PC-9 (cell line): Measurements from ENCODE around the gene TSC22D3. TPM values are rescaled to one million over a fixed set of nuclear protein-coding genes. Genes with fewer than 3 reads are reported as not detected.
A peak's percentile ranks its signal among the peaks of the same experiment; 100 is the strongest.

Experiments used
- BruUV-seq: library from RNA; stranded (reverse); fragments of 400-500 nt; replicated peaks from 2 replicates; lab custom pipeline; 2021; lab: Mats Ljungman, UMichigan
- CTCF ChIA-PET: fragments of 300-600 bp; sonication (Branson Sonifier 250); formaldehyde crosslinking; loops from one replicate; lab custom pipeline; 2022; ENCODE audit warnings: antibody characterized with exemption; lab: Charles Lee
- POLR2A ChIA-PET: fragments of 300-600 bp; sonication (Branson Sonifier 250); formaldehyde crosslinking; loops from one replicate; lab custom pipeline; 2022; ENCODE audit warnings: antibody characterized with exemption; ENCODE audit not compliant: unreplicated experiment; lab: Charles Lee
- DNase-seq, 2 experiments: peaks; one replicate each; pipeline versions ENCODE4 v3.0.0 to v3.0.0-alpha.2; 2015 to 2022; ENCODE audit warnings: mixed read lengths in 1 of 2
- H2AFZ ChIP-seq: fragments of 200-600 bp; sonication (generic); 2 replicates; pipeline ENCODE4 v1.8.1; 2017; ENCODE audit warnings: antibody characterized with exemption
- H3F3A ChIP-seq: fragments of 200-600 bp; sonication (generic); 2 replicates; pipeline ENCODE4 v1.8.1; 2017; ENCODE audit warnings: antibody characterized with exemption, mild to moderate bottlenecking, low read depth; ENCODE audit not compliant: insufficient read depth
- H3K27ac ChIP-seq: fragments of 200-600 bp; sonication (generic); 2 replicates; pipeline ENCODE4 v1.6.1; 2016; ENCODE audit warnings: mixed run types
- H3K27me3 ChIP-seq: fragments of 200-600 bp; sonication (generic); 2 replicates; pipeline ENCODE4 v1.6.1; 2016; ENCODE audit warnings: low read depth, mixed run types; ENCODE audit not compliant: insufficient read depth
- H3K36me3 ChIP-seq: fragments of 200-600 bp; sonication (generic); 2 replicates; pipeline ENCODE4 v1.6.1; 2016; ENCODE audit warnings: low read depth, mixed run types
- H3K4me1 ChIP-seq: fragments of 200-600 bp; sonication (generic); replicated peaks from 2 replicates; pipeline ENCODE4 v1.6.1; 2016; ENCODE audit warnings: mixed run types; ENCODE audit not compliant: insufficient read depth
- H3K4me2 ChIP-seq: fragments of 200-600 bp; sonication (generic); 2 replicates; pipeline ENCODE4 v1.6.1; 2017; ENCODE audit warnings: mixed run types
- H3K4me3 ChIP-seq: fragments of 200-600 bp; sonication (generic); 2 replicates; pipeline ENCODE4 v1.6.1; 2016; ENCODE audit warnings: mixed run types
- H3K79me2 ChIP-seq: fragments of 200-600 bp; sonication (generic); 2 replicates; pipeline ENCODE4 v1.6.1; 2017; ENCODE audit warnings: low read depth, mixed run types
- H3K9me2 ChIP-seq: fragments of 200-600 bp; sonication (generic); 2 replicates; pipeline ENCODE4 v1.8.1; 2017; ENCODE audit warnings: mild to moderate bottlenecking; ENCODE audit not compliant: insufficient read depth
- H3K9me3 ChIP-seq: fragments of 200-600 bp; sonication (generic); 2 replicates; pipeline ENCODE4 v1.8.1; 2016; ENCODE audit warnings: low read depth; ENCODE audit not compliant: insufficient read depth
- H4K20me1 ChIP-seq: fragments of 200-600 bp; sonication (generic); 2 replicates; pipeline ENCODE4 v1.8.1; 2017; ENCODE audit not compliant: insufficient read depth
- CTCF ChIP-seq: fragments of 200-600 bp; sonication (generic); conservative IDR thresholded peaks from 2 replicates; pipeline ENCODE4 v1.6.1; 2017; ENCODE audit warnings: mixed run types, antibody characterized with exemption, mild to moderate bottlenecking, moderate library complexity
- EZH2 ChIP-seq: fragments of 200-600 bp; sonication (generic); IDR thresholded peaks from 2 replicates; pipeline ENCODE4 v1.8.0; 2017; ENCODE audit warnings: antibody characterized with exemption, low read depth
- intact Hi-C: fragments of 100-400 bp; cut with micrococcal nuclease; formaldehyde crosslinking; loops from one replicate; pipeline ENCODE4 v1.10.0; 2022; ENCODE audit not compliant: unreplicated experiment
- total RNA-seq: library from RNA; stranded (reverse); gene quantifications from 2 replicates; pipeline ENCODE4 v1.2.3, GENCODE V29; 2021

The TSC22D3 gene
- total RNA-seq, 1 experiment from 2014 or later, result 43.9 TPM

GRCh38 chrX:107734646-107735045, 40.9 kb downstream of the TSC22D3 start:
- no peak for DNase-seq
- Histone ChIP-seq H2AFZ (no peak overlapping the region), H4K20me1 (no peaks in the 10 kb centered on the region), H3K36me3 (no peaks in the 10 kb centered on the region), H3K4me1 (peaks cover 68% of the 10 kb centered on the region), H3K9me3 (no peaks in the 10 kb centered on the region), H3K4me3 (no peak overlapping the region), H3F3A (peaks cover 39% of the 10 kb centered on the region; the same call in 1 of the 2 replicates), H3K27ac (no peak overlapping the region), H3K4me2 (no peak overlapping the region), H3K27me3 (no peaks in the 10 kb centered on the region), H3K9me2 (no peaks in the 10 kb centered on the region), H3K79me2 (no peaks in the 10 kb centered on the region)
- TF ChIP-seq CTCF, result no peak
- intact Hi-C loops, result no loop called here
- ChIA-PET POLR2A (interaction anchor here (0.6 kb wide), 2 partner anchors 8 to 57 kb away, joined by 3 read pairs; no protein-coding TSS in a partner anchor), CTCF (interaction anchor here (0.6 kb wide), 1 partner anchor 75 kb away, joined by 12 read pairs; no protein-coding TSS in a partner anchor)
- BruUV-seq, result no TSS peak

- no peaks in the 10 kb centered on the region for H3K79me2 ChIP-seq
- POLR2A ChIA-PET, result no interaction called here
- peaks cover 41% of the 10 kb centered on the region; the same call in 1 of the 2 replicates for H3F3A ChIP-seq
- H3K27ac ChIP-seq, result no peak overlapping the region
- H3K27me3 ChIP-seq, result no peaks in the 10 kb centered on the region
- DNase-seq, result no peak
- H2AFZ ChIP-seq, result no peak overlapping the region
- no peak overlapping the region for H3K4me2 ChIP-seq
- H3K4me3 ChIP-seq, result no peak overlapping the region
- peaks cover 78% of the 10 kb centered on the region for H3K4me1 ChIP-seq
- TF ChIP-seq EZH2 (no peak), CTCF (no peak)
- BruUV-seq, result no TSS peak
- intact Hi-C loops, result loop anchor here (2.0 kb wide), 1 partner anchor 41 kb away; the partner anchor contains the start of gene TSC22D3
- CTCF ChIA-PET, result no interaction called here
- H3K36me3 ChIP-seq, result no peaks in the 10 kb centered on the region
- H3K9me2 ChIP-seq, result no peaks in the 10 kb centered on the region
- H3K9me3 ChIP-seq, result no peaks in the 10 kb centered on the region
- H4K20me1 ChIP-seq, result no peaks in the 10 kb centered on the region
Observed at GRCh38 chrX:107733686-107734085, 41.9 kb downstream of the TSC22D3 start.

DNA sequence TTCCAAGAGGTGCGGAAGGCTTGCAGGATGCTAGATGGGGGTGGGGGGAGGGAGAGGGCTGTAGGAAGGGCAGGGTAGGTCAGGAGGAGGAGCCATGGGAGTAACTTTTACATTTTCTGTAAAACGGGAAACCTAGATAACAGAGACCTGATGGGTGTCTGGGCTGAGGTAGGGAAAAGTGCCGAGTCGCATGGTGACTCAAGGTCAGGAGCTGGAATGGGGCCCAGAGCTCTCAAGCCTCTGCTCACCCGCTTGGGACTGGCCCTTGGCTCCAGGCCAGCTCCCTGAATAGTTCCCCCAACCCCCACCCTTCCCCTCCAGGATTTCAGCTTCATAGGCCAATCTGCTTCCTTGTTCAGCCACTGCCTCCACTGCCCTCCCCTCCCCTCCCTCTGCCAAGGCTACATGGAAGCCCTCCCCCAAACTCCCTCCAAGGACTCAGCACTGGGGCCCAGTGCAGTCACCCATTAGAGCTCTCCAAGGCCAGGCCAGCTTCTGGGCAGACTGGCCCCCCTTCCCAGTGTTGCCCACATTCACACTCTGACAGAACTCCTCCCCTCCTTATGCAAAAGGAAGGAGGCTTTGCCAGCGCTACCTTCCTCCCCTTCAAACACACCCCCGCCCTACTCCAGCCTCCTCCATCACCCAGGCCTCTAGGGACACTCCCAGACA, 43.6 kb downstream of the TSC22D3 start:
- Histone ChIP-seq H3K27ac (peak overlapping the region; percentile 63), H3K27me3 (no peaks in the 10 kb centered on the region), H3K4me2 (peak overlapping the region; percentile 70), H3K4me1 (peaks cover 81% of the 10 kb centered on the region), H4K20me1 (no peaks in the 10 kb centered on the region), H3F3A (peaks cover 37% of the 10 kb centered on the region; the same call in 1 of the 2 replicates), H2AFZ (no peak overlapping the region), H3K36me3 (no peaks in the 10 kb centered on the region), H3K79me2 (peaks cover 14% of the 10 kb centered on the region), H3K4me3 (no peak overlapping the region), H3K9me2 (no peaks in the 10 kb centered on the region), H3K9me3 (no peaks in the 10 kb centered on the region)
- ChIA-PET CTCF (interaction anchor here (0.6 to 0.9 kb wide), 5 partner anchors 35 to 192 kb away, joined by 3 to 6 read pairs (median 3); no protein-coding TSS in a partner anchor), POLR2A (interaction anchor here (0.5 to 1.5 kb wide), 12 partner anchors 10 to 1962 kb away, joined by 3 to 45 read pairs (median 8); partner anchors contain the start of gene PRPS1)
- intact Hi-C loops, result loop anchor here (1.0 to 2.0 kb wide), 2 partner anchors 10 to 43 kb away; partner anchors contain the start of gene TSC22D3
- BruUV-seq, result no TSS peak
- no peak for TF ChIP-seq CTCF
- TF ChIP-seq EZH2, result no peak
- peak; percentile 93 to 95 for DNase-seq
